ENCODE results near the gene CHI3L2. TPM values are rescaled to one million over a fixed set of nuclear protein-coding genes. Genes with fewer than 3 reads are reported as not detected.
A peak's percentile ranks its signal among the peaks of the same experiment; 100 is the strongest.

Gene CHI3L2
- total RNA-seq, 4 donors from 2014 or later = 0.69 to 0.77 TPM; not detected in 2

DNA sequence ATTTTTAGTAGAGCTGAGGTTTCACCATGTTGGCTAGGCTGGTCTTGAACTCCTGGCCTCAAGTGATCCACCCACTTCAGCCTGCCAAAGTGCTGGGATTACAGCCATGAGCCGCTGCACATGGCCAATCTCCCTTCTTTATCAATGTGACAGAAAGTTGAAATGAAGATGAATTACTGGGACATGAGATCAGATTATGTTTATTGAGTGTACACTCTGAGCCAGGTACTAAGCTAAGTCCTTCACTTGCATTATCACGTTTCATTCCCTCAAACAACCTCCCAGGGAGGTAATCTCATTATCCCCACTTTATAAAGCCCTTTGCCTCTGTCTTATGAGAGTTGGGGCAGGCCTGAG lies 6.3 kb upstream of the CHI3L2 start:
- H3K4me3 ChIP-seq = no peak overlapping the region
- no peaks in the 10 kb centered on the region for H3K9me3 ChIP-seq
- no peak for TF ChIP-seq POLR2A (IDR thresholded peaks at IDR 0.05)
- TF ChIP-seq CTCF (IDR thresholded peaks at IDR 0.05) = no peak
- no peaks in the 10 kb centered on the region for H3K27me3 ChIP-seq
- DNase-seq = no peak
- H3K27ac ChIP-seq = no peak overlapping the region
- intact Hi-C loops (cut with DNase I; ENCODE audit: low total_unique reads) = no loop called here
- H3K4me1 ChIP-seq = no peaks in the 10 kb centered on the region
- H3K36me3 ChIP-seq = no peaks in the 10 kb centered on the region

DNA sequence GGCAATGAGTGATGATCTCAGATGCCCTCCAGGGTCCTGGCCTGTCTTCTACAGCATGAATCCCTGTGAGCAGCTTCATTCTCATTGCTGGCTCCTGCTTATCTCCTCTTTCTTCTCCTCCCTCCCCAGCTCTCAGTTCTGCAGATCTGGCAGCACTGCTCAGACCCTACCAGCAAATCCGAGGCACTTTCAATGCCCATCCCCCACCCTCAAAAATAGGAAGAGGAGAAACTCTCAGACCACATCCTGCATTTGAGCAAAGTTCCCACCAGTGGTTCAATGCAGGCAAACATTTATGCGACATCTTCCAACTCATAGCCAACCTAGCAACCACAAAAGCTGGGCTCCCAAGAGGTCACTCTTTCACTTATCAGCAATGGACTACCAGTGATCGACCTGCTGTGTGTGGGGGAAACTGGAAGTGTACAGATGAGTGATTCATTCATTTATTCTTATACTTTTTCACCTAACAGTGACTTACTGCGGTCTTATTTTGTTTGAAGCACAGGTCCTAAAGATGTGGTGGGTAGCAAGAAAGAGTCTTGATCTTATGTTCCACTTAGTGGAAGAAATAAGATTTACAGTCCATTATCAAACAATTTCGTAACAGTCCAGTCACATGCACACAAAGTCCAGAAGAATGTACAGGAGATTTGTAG lies 5.8 kb upstream of the CHI3L2 start:
- intact Hi-C loops (cut with DNase I; ENCODE audit: low total_unique reads) = no loop called here
- TF ChIP-seq CTCF (IDR thresholded peaks at IDR 0.05) (no peak), POLR2A (IDR thresholded peaks at IDR 0.05) (no peak)
- no peaks in the 10 kb centered on the region for H3K36me3 ChIP-seq
- no peak for DNase-seq
- H3K4me1 ChIP-seq = no peaks in the 10 kb centered on the region
- no peak overlapping the region for H3K27ac ChIP-seq
- H3K9me3 ChIP-seq = no peaks in the 10 kb centered on the region
- no peaks in the 10 kb centered on the region for H3K27me3 ChIP-seq
- no peak overlapping the region for H3K4me3 ChIP-seq

DNA sequence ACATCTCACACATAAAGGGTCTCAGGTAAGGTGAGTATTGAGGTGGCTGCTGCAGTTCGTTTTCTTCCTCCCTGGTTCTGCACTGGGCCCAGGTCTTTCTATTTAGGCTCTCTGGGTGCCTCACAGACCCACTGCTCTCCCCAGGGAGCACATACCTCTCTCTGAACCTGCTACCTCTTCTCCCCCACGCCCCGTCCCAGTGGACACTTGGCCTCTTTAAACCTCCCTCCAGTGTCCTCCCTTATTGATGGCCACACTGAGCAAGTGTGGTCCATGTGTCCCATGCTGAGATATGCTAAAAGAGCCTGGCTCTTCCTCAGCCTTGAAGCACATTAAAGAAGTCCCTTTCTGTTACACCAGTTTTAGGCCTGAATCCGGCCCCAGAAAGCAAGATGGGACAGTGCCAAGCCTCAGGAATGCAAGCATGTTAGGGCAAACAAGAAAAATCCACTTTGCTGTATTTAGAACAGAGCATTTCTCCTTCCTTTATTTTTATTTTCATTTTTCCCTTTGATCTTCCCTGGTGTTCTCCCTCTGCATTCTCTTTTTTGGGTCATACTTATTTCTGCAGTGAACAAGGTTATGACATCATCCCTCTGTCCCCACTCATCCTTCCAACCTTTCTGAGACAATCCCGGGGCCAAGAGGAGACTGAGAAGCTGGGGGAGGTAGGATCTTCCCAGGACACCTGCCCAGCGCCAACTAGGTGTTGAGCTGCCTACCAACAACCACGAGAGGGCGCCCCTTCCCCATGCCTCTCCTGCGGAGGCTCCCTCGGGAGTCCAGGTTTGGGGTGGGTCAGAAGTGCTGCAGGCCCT lies 5.0 kb upstream of the CHI3L2 start:
- H3K27ac ChIP-seq = no peak overlapping the region
- DNase-seq = peak; percentile 54 to 66
- no peaks in the 10 kb centered on the region for H3K27me3 ChIP-seq
- H3K4me1 ChIP-seq = no peaks in the 10 kb centered on the region
- intact Hi-C loops (cut with DNase I; ENCODE audit: low total_unique reads) = no loop called here
- TF ChIP-seq POLR2A (IDR thresholded peaks at IDR 0.05) (no peak), CTCF (IDR thresholded peaks at IDR 0.05) (peak; percentile 67 to 78 (median 72))
- no peak overlapping the region for H3K4me3 ChIP-seq
- no peaks in the 10 kb centered on the region for H3K36me3 ChIP-seq
- no peaks in the 10 kb centered on the region for H3K9me3 ChIP-seq

DNA sequence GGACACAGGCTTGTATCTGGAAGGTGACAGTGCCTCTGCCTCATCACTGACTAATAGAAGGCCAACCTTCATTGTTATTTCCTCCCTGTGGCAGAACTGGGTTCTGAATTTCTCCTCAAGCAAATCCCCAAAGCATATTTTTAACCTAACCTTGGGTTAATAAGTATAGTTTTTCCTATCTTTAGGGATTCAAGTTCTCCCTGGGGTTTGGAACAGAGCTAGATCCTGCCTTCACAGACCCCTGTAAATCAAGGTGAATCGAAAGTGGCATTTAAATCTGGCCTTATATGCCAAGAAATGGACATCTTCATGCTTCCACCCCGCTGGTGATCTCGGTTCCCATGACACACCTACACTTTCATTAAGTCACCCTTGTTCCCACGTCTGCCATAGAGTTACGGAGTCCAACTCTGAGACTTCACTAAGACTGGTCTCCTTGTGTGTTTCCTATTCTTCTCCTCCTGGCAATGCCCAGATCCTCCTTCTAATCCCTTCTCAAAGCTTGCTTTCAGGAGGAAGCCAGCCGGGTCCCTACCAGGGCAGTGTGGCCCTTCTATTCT lies 4.3 kb upstream of the CHI3L2 start:
- Histone ChIP-seq H3K4me3 (no peak overlapping the region), H3K27ac (no peak overlapping the region), H3K4me1 (no peaks in the 10 kb centered on the region), H3K27me3 (no peaks in the 10 kb centered on the region), H3K9me3 (no peaks in the 10 kb centered on the region), H3K36me3 (no peaks in the 10 kb centered on the region)
- intact Hi-C loops (cut with DNase I; ENCODE audit: low total_unique reads) = no loop called here
- no peak for DNase-seq
- TF ChIP-seq POLR2A (IDR thresholded peaks at IDR 0.05) (no peak), CTCF (IDR thresholded peaks at IDR 0.05) (no peak)

DNA sequence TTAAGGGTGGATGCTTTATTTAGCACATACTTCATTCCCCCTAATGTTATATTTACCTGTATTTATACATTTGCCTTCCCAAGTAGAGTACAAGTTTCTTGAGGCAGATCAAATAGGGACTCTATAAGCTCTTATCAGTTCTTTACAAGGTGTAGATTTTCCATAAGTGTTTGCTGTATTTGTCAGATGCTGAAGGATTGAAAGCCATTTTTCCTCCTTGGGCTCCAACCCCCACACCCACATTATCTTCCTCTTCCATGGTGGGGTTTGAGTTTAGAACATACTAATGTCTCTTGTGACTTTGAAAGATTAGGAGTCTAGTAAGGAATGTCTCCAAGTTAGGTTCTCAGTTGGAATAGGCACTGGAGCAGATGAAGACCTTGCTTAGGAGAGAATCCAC lies 2.4 kb upstream of the CHI3L2 start:
- no peak for DNase-seq
- no peaks in the 10 kb centered on the region for H3K9me3 ChIP-seq
- TF ChIP-seq POLR2A (IDR thresholded peaks at IDR 0.05) (no peak), CTCF (IDR thresholded peaks at IDR 0.05) (no peak)
- H3K27me3 ChIP-seq = no peaks in the 10 kb centered on the region
- H3K4me1 ChIP-seq = no peaks in the 10 kb centered on the region
- H3K4me3 ChIP-seq = no peak overlapping the region
- no peaks in the 10 kb centered on the region for H3K36me3 ChIP-seq
- H3K27ac ChIP-seq = no peak overlapping the region
- intact Hi-C loops (cut with DNase I; ENCODE audit: low total_unique reads) = no loop called here
